SIG-M5 treated with dmso at 0.1 percent for 504 hours (cell line): ENCODE data around the gene TRIO.

Experiments used
- DNase-seq: peaks from one replicate; lab custom pipeline; 2025; ENCODE audit not compliant: unreplicated experiment; lab: John Stamatoyannopoulos, UW

The TRIO gene

GRCh38 chr5:14495301-14495700, 352.2 kb downstream of the TRIO start:
- no peak for DNase-seq

GRCh38 chr5:14497311-14497710, 354.2 kb downstream of the TRIO start:
- no peak for DNase-seq

GRCh38 chr5:14501353-14502293, 358.5 kb downstream of the TRIO start:
- no peak for DNase-seq

GRCh38 chr5:14502294-14502690, 359.1 kb downstream of the TRIO start:
- DNase-seq = no peak

- DNase-seq = no peak
These were observed 360.0 kb downstream of the TRIO start for GRCh38 chr5:14503017-14503680.

GRCh38 chr5:14503681-14504331, 360.7 kb downstream of the TRIO start:
- DNase-seq = no peak

GRCh38 chr5:14504332-14504727, 361.2 kb downstream of the TRIO start:
- no peak for DNase-seq

GRCh38 chr5:14504816-14505215, 361.7 kb downstream of the TRIO start:
- DNase-seq = no peak

GRCh38 chr5:14505310-14506139, 362.4 kb downstream of the TRIO start:
- no peak for DNase-seq

- DNase-seq = no peak
These were observed 363.0 kb downstream of the TRIO start for GRCh38 chr5:14506140-14506538.

- DNase-seq = no peak
These were observed 363.5 kb downstream of the TRIO start for GRCh38 chr5:14506661-14507060.

GRCh38 chr5:14507156-14507941, 364.2 kb downstream of the TRIO start:
- DNase-seq = no peak

GRCh38 chr5:14508046-14508445, 364.9 kb downstream of the TRIO start:
- DNase-seq = no peak

GRCh38 chr5:14509556-14509955, 366.4 kb downstream of the TRIO start:
- no peak for DNase-seq

GRCh38 chr5:14510156-14510734, 367.1 kb downstream of the TRIO start:
- DNase-seq = no peak

- no peak for DNase-seq
These were observed 367.7 kb downstream of the TRIO start for GRCh38 chr5:14510880-14511279.

- DNase-seq = no peak
These were observed 369.4 kb downstream of the TRIO start for GRCh38 chr5:14512574-14512973.

GRCh38 chr5:14513266-14513665, 370.1 kb downstream of the TRIO start:
- no peak for DNase-seq

GRCh38 chr5:14516901-14517300, 373.8 kb downstream of the TRIO start:
- no peak for DNase-seq

GRCh38 chr5:14518638-14519037, 375.5 kb downstream of the TRIO start:
- no peak for DNase-seq
